Activated CD8-positive, alpha-beta memory T cell treated with anti-CD3 and anti-CD28 coated beads, Interleukin-2, amount 50 U/mL, for 48 hours (primary cell): ENCODE measurements around the gene ING4.

Experiments
- DNase-seq: peaks from one replicate; pipeline ENCODE4 v3.0.0-alpha.2; 2020

Gene ING4

DNA sequence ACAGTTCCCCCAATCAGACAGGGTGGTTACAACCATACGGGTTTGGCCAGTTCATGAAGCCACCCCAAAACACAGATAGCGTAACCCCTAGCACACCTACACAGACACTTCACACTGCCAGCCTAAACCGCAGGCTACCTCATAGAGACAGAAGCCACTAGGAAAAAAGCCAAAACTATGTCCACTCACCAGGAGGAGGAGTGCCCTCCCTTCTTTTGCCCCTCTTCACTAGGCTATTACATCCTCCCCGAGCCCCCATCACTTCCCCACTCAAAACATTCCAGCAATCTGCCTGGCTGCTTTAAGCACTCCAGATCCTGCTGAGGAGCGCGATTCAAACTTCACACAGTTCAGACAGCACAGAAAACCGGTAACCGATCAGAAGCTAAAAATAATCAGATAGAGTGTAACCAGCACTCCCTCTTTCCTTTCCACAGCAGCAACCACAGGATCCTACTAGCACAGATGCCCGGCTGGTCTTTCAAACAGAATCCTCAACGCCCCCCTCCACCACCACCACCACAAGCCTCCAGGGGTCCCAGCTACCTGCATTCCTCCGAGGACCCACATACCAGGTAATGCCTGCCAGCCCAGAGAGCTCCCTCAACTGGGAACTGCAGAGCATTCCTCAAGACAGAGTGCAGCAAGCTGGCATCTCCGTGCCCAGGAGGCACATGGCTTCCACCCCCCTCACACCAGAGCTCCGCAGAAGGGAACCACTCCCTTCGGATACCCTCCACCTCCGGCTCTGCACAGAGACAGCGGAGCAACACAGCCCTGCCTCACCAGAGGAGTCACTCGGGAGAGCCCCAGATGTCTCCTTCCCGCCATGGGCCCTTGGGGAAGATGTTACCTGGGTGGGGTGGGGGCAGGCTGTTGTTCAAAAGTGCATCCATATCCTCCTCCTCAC lies 57.2 kb downstream of the ING4 start:
- no peak for DNase-seq

DNA sequence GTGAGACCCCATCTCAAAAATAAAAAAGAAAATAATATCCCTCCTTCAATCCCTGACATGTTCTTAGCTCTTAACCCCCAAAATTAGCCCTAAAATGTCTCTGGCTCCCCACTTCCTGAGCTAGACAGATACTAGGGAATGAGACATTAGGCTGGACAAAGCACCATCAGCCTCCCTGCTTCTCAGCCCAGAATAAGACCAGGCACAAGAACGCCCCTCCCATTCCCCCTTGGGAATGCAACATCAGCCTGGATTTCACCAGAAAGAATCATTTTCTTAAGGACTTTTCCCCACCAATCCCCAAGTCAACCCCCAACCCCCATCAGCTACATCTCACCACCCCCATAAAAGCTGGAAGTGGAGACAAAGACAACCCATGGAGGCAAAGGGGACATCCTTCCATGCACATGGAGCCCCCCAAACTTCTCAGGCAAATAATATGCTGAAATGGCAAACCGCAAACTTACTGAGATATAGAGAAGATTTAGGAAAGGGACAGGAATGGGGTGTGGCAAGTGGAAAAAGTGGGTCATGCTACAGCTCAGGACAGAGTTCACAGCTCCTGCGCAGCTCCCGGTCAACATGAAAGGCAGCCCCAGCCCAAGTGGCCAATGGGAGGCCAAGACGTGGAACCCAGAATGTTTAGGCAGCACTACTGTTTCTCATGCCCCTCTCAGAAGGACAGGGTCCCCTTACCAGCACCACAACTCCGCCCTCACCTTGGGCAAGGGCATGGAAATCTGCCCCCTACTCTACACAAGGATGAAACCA lies 58.5 kb downstream of the ING4 start:
- DNase-seq, result no peak

DNA sequence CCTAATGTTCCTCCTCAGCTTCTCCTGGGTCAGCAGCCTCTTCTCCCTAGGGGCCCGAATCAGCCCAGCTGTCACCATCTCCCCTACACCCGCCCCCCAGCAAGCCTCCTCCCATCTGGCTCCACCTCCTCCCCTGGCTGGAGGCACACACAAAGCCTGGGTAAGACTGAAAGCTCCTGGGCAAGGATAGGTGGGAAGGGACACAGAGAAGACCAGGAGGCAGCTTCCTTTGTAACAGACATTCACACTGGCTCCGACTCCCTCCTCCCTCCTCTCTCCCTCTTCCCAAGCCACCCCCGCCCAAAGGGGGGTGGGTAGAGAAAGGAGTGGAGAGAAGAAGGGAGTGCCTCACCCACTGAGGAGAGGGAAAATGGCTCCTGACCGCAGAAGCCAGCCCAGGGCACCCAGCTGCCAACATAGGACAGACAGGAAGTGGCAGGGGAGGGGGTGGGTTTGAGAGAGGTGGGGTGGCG lies 59.8 kb downstream of the ING4 start:
- DNase-seq, result no peak

DNA sequence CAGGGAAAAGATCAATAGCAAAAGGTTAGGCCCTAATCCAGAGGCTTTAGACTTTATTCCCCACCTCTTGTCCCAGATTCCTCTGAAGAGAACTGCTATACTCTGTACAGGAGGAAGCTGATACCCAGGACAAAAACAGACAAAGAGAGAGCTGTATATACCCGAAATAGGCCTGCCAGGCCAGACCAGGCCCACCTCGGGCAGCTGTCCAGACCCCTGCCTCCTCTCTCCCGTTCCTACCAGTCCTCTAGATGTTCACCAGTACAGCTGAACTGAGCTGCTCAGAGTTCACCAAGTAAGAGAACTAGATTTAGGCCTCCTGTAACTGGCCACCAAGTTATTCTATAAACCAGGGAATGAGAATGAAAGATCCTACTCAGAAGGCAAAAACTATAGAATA lies 60.4 kb downstream of the ING4 start:
- no peak for DNase-seq
